T-cell (primary cell): Measurements from ENCODE around the gene FBXW4. TPM values are rescaled to one million over a fixed set of nuclear protein-coding genes. Genes with fewer than 3 reads are reported as not detected.

ENCODE experiments used
- ATAC-seq, 4 experiments: fragments of 200-7000 bp in 3 of 4; fragments of 150-1000 bp in 1 of 4; cut with Tn5 transposase; replicated peaks in 1 of 4; 1 replicate in 3 of 4; 2 replicates in 1 of 4; pipeline ENCODE4 v1.10.0; 2021; ENCODE audit warnings: moderate library complexity in 3 of 4, mild to moderate bottlenecking in 2 of 4, moderate number of reproducible peaks in 1 of 4
- CTCF ChIA-PET, 2 donors: fragments of 300-600 bp; sonication (Branson Sonifier 250); formaldehyde crosslinking; loops; one replicate each; lab custom pipeline; 2022; ENCODE audit warnings: antibody characterized with exemption in 2 of 2; lab: Charles Lee
- POLR2A ChIA-PET, 2 donors: fragments of 300-600 bp; sonication (Branson Sonifier 250); formaldehyde crosslinking; loops; one replicate each; lab custom pipeline; 2022; ENCODE audit warnings: antibody characterized with exemption in 2 of 2; lab: Charles Lee
- DNase-seq, 35 experiments: peaks; one replicate each; pipeline versions ENCODE4 v3.0.0 to v3.0.0-alpha.2; 2013 to 2023
- H3K27ac ChIP-seq: one replicate; pipeline ENCODE4 v1.5.1; 2013; ENCODE audit warnings: low read length
- H3K27me3 ChIP-seq, 2 experiments: replicated peaks in 1 of 2; 1 replicate in 1 of 2; 2 replicates in 1 of 2; pipeline versions ENCODE4 v1.6.1 to v1.7.0; 2013; ENCODE audit warnings: low read length in 1 of 2, mixed read lengths in 1 of 2; ENCODE audit not compliant: control insufficient read depth in 2 of 2, insufficient read depth in 2 of 2; ENCODE audit errors: extremely low read depth in 1 of 2
- H3K36me3 ChIP-seq, 2 donors: 1 replicate in 1 of 2; 2 replicates in 1 of 2; pipeline versions ENCODE4 v1.6.1 to v1.7.0; 2013; ENCODE audit warnings: low read length in 1 of 2; ENCODE audit not compliant: control insufficient read depth in 2 of 2, insufficient read depth in 1 of 2; ENCODE audit errors: extremely low read depth in 1 of 2
- H3K4me1 ChIP-seq, 2 experiments: 1 replicate in 1 of 2; 2 replicates in 1 of 2; pipeline versions ENCODE4 v1.6.1 to v1.7.0; 2013; ENCODE audit warnings: low read length in 2 of 2, mixed read lengths in 1 of 2; ENCODE audit not compliant: insufficient read depth in 2 of 2, control insufficient read depth in 1 of 2; ENCODE audit errors: extremely low read depth in 1 of 2
- H3K4me3 ChIP-seq, 2 donors: 1 replicate in 1 of 2; 2 replicates in 1 of 2; pipeline versions ENCODE4 v1.5.1 to v1.7.0; 2013; ENCODE audit warnings: mild to moderate bottlenecking in 2 of 2, low read length in 1 of 2, moderate library complexity in 1 of 2; ENCODE audit not compliant: control insufficient read depth in 1 of 2; ENCODE audit errors: extremely low read depth in 1 of 2
- H3K9me3 ChIP-seq: 2 replicates; pipeline ENCODE4 v1.7.0; 2013
- H3K27ac Mint-ChIP-seq, 2 donors: one replicate each; pipeline ENCODE4 v1.8.0; 2020 to 2021; ENCODE audit warnings: mild to moderate bottlenecking in 2 of 2, mixed read lengths in 2 of 2
- H3K27me3 Mint-ChIP-seq, 2 donors: one replicate each; pipeline ENCODE4 v1.8.0; 2021 to 2022; ENCODE audit warnings: mixed read lengths in 2 of 2
- H3K36me3 Mint-ChIP-seq: one replicate; pipeline ENCODE4 v1.8.0; 2021; ENCODE audit warnings: mixed read lengths
- H3K4me1 Mint-ChIP-seq, 3 donors: one replicate each; pipeline ENCODE4 v1.8.0; 2020 to 2022; ENCODE audit warnings: mixed read lengths in 3 of 3, mild to moderate bottlenecking in 1 of 3
- H3K4me3 Mint-ChIP-seq, 3 donors: one replicate each; pipeline ENCODE4 v1.8.0; 2020 to 2022; ENCODE audit warnings: mild to moderate bottlenecking in 3 of 3, mixed read lengths in 3 of 3, moderate library complexity in 3 of 3
- H3K9me3 Mint-ChIP-seq, 3 donors: one replicate each; pipeline ENCODE4 v1.8.0; 2020 to 2022; ENCODE audit warnings: mixed read lengths in 3 of 3
- WGBS: methylation state at CpG from one replicate; pipeline ENCODE4 v1.1.5; 2013; ENCODE audit warnings: missing lambda C conversion rate; ENCODE audit not compliant: insufficient coverage; 5-methylcytosine and 5-hydroxymethylcytosine counted together
- total RNA-seq, 35 experiments: library from RNA in 6 of 35; stranded (reverse) in 6 of 35; fragments of 120-200 nt in 1 of 35; gene quantifications; one replicate each; pipeline versions ENCODE4 v1.2.1 to v1.2.4 and lab custom pipeline; 2013 to 2026

Gene FBXW4
- total RNA-seq, 5 donors from 2014 or later (not counting 1 experiment from before 2014, with no cell fraction given), result 83.7 to 90.4 (median 86.9) TPM

DNA sequence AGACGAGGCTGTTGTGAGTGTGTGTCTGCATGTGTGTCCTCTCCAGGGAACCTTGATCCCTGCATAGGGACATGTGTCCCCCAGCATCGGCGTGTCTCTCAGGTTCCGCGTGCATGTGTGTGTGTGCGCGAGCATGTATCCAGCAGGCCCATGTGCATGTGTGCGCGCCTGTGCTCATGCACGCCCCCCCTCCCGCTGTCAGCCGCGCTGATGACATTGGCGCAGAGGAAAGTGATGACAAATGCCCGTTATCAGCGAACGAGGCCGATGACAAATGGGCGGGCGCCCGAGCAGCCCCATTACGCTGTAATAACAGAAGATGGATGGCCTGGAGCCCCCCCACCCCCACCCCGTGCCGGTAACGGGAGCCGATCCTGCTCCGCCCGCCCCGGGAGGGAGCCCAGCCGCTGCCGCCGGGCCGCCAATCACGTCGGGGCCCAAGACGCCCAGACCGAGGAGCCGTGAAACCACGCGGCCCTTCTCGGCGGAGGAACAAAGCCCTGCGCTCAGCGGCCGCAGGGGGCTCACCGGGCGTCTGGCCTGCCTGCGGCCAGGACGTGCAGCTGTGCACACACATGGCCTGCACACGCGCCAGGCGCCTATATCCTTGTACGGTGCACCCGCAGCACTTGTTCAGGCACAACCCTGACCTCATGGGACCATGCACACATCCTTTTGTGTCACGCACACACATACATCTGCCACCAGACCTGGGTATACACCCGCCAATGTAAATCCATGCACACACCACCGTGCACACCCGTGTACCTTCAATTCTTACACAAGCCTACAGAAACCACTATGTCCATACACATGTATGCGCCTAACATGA is 128.4 kb downstream of the FBXW4 start:
- Mint-ChIP-seq H3K4me3 (peak overlapping the region in 1 of 3 donors; percentile 16), H3K4me1 (peaks cover 7 to 17% (median 11%) of the 10 kb centered on the region in 3 donors), H3K9me3 (no peaks in the 10 kb centered on the region), H3K27ac (no peak overlapping the region), H3K36me3 (no peaks in the 10 kb centered on the region), H3K27me3 (peaks cover 52 to 63% of the 10 kb centered on the region in 2 donors)
- Histone ChIP-seq H3K36me3 (no peaks in the 10 kb centered on the region), H3K27ac (no peak overlapping the region), H3K4me1 (peaks cover 7 to 27% of the 10 kb centered on the region in 2 experiments), H3K9me3 (no peaks in the 10 kb centered on the region), H3K4me3 (no peak overlapping the region), H3K27me3 (peaks cover 12 to 85% of the 10 kb centered on the region in 2 experiments)
- ChIA-PET CTCF (no interaction called here), POLR2A (no interaction called here)
- ATAC-seq, result no peak
- WGBS, result 25% methylated on average over 31 of the region's 59 CpGs
- DNase-seq, result peak in 1 of 35 experiments; percentile 24

DNA sequence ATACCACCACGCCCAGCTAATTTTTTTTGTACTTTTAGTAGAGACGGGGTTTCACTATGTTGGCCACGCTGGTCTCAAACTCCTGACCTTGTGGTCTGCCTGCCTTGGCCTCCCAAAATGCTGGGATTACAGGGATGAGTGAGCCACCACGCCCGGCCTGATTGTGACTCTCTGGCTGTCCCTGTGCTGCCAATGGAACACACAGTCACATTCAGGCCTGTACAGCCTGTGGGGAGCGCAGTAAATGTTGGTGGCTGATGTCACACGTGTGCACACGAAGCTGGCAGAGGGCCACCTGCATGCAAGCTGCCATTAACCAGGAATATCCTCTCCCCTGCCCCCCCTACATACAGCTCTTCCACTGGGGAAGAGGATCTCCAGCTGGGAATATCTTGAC is 129.0 kb downstream of the FBXW4 start:
- peaks cover 7 to 26% of the 10 kb centered on the region in 2 experiments for H3K4me1 ChIP-seq
- Mint-ChIP-seq H3K4me1 (peaks cover 7 to 17% (median 11%) of the 10 kb centered on the region in 3 donors), H3K27ac (no peak overlapping the region), H3K4me3 (peak overlapping the region in 1 of 3 donors; percentile 16), H3K27me3 (peaks cover 52 to 63% of the 10 kb centered on the region in 2 donors), H3K36me3 (no peaks in the 10 kb centered on the region), H3K9me3 (no peaks in the 10 kb centered on the region)
- ChIA-PET CTCF (no interaction called here), POLR2A (no interaction called here)
- no peak overlapping the region for H3K27ac ChIP-seq
- no peak for ATAC-seq
- no peak overlapping the region for H3K4me3 ChIP-seq
- H3K27me3 ChIP-seq, result peaks cover 12 to 86% of the 10 kb centered on the region in 2 experiments
- 91% methylated on average over 5 of the region's 8 CpGs for WGBS
- no peaks in the 10 kb centered on the region for H3K36me3 ChIP-seq
- H3K9me3 ChIP-seq, result no peaks in the 10 kb centered on the region
- DNase-seq, result peak in 1 of 35 experiments; percentile 9

DNA sequence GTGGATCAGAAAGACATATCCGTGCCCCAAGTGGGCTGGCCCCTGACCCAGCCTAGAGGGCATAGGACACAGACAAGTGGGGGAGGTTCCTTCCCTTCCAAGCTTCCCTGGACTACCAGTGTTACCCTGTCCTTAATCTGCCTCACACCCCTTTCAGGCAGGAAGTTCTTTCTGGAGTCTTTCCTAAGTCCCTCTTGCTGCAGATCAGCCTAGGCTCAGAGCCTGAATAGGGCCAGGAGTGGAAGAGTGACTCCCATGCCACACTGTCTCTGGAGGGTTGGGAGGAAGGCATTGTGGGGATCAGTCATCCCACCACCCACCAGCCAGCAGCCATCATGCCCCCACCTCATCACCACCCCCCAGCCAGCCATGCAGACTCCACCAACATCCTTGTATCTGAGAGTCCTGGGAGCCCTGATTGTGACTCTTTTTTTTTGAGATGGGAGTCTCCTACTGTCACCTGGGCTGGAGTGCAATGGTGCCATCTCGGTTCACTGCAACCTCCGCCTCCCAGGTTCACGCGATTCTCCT is 129.5 kb downstream of the FBXW4 start:
- H3K27ac Mint-ChIP-seq, result no peak overlapping the region
- peak in 1 of 35 experiments; percentile 20 for DNase-seq
- H3K27me3 ChIP-seq, result peaks cover 12 to 81% of the 10 kb centered on the region in 2 experiments

DNA sequence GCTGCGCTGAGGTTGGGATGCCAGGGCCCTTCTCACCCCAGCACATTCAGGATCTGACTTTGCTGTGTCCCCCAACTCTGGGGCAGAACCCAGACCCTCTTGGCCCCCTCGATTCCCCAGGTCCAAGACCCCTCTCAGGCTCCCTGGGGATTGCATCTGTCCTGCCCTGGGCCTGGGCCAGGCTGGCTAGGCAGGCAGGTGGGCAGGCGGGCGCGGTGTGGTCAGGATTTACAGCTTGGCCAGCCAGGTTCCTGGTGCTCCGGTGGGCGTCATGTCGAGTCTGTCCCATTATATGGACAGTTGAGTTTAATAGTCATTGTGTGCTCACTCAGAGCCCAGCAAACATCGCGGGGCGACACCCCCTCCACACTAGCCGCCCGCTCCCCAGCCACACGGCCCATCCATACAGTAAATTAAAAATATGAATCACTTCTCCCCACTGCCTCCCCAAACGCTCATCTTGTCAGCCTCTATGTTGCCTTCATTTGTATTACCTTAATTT is 130.4 kb downstream of the FBXW4 start:
- peaks cover 0 to 13% of the 10 kb centered on the region in 2 experiments for H3K4me1 ChIP-seq
- H3K27me3 ChIP-seq, result peaks cover 12 to 75% of the 10 kb centered on the region in 2 experiments
- ChIA-PET POLR2A (no interaction called here), CTCF (no interaction called here)
- Mint-ChIP-seq H3K9me3 (no peaks in the 10 kb centered on the region), H3K4me3 (no peak overlapping the region), H3K4me1 (peaks cover 5 to 15% (median 6%) of the 10 kb centered on the region in 3 donors), H3K27me3 (peaks cover 48 to 59% of the 10 kb centered on the region in 2 donors), H3K27ac (no peak overlapping the region), H3K36me3 (no peaks in the 10 kb centered on the region)
- H3K9me3 ChIP-seq, result no peaks in the 10 kb centered on the region
- no peak overlapping the region for H3K27ac ChIP-seq
- peak in 1 of 35 experiments; percentile 16 for DNase-seq
- no peak overlapping the region for H3K4me3 ChIP-seq
- ATAC-seq, result no peak
- 79% methylated on average over 2 of the region's 15 CpGs for WGBS
- H3K36me3 ChIP-seq, result no peaks in the 10 kb centered on the region

More for the DNA sequence above, 129.5 kb downstream of the FBXW4 start:
- H3K9me3 ChIP-seq, result no peaks in the 10 kb centered on the region
- H3K36me3 Mint-ChIP-seq, result no peaks in the 10 kb centered on the region
- no peaks in the 10 kb centered on the region for H3K36me3 ChIP-seq
- POLR2A ChIA-PET, result no interaction called here
- no peak overlapping the region for H3K4me3 Mint-ChIP-seq
- H3K4me1 Mint-ChIP-seq, result peaks cover 7 to 17% (median 8%) of the 10 kb centered on the region in 3 donors
- peaks cover 52 to 63% of the 10 kb centered on the region in 2 donors for H3K27me3 Mint-ChIP-seq
- H3K27ac ChIP-seq, result no peak overlapping the region
- peaks cover 4 to 21% of the 10 kb centered on the region in 2 experiments for H3K4me1 ChIP-seq
- H3K9me3 Mint-ChIP-seq, result no peaks in the 10 kb centered on the region
- WGBS, result 83% methylated on average over 4 of the region's 5 CpGs
- no peak for ATAC-seq
- no peak overlapping the region for H3K4me3 ChIP-seq
- CTCF ChIA-PET, result no interaction called here

DNA sequence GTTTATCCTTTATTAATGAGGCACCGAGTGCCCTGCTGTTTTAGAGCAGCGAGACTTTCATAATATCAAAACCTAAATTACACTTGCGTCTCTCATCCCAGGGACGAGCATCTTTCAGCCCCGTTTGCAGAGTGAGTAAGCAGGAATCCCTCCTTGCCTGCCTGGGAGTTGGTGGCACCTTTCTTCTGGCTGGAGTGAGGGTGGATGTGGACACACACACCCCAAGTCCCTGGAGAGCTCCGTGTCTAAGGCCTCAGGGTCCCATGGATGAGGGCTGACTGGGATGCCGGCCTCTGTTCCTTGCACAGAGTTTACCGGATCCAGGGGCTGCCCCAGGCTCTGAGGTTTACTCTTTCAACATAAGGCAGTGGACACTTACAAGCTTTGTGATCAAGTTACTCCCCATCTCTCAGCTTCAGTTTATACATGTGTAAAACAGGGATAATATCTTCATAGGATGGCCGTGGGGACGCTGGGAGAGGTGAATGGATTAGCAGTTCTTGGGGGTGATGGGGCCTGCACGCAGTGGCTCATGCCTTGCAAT is 131.4 kb downstream of the FBXW4 start:
- ATAC-seq (no peak), DNase-seq (no peak)
- H3K27me3 Mint-ChIP-seq, result peaks cover 44 to 50% of the 10 kb centered on the region in 2 donors
- ChIA-PET CTCF (no interaction called here), POLR2A (no interaction called here)
- H3K4me3 ChIP-seq, result no peak overlapping the region
- H3K27ac Mint-ChIP-seq, result no peak overlapping the region
- WGBS, result 93% methylated on average over 3 of the region's 11 CpGs
- no peaks in the 10 kb centered on the region for H3K9me3 Mint-ChIP-seq
- no peaks in the 10 kb centered on the region for H3K36me3 ChIP-seq
- H3K4me3 Mint-ChIP-seq, result no peak overlapping the region
- H3K27ac ChIP-seq, result no peak overlapping the region
- H3K27me3 ChIP-seq, result peaks cover 10 to 65% of the 10 kb centered on the region in 2 experiments
- peaks cover 0 to 12% of the 10 kb centered on the region in 2 experiments for H3K4me1 ChIP-seq
- H3K36me3 Mint-ChIP-seq, result no peaks in the 10 kb centered on the region
- H3K9me3 ChIP-seq, result no peaks in the 10 kb centered on the region
- H3K4me1 Mint-ChIP-seq, result peaks cover 10 to 19% (median 13%) of the 10 kb centered on the region in 3 donors

DNA sequence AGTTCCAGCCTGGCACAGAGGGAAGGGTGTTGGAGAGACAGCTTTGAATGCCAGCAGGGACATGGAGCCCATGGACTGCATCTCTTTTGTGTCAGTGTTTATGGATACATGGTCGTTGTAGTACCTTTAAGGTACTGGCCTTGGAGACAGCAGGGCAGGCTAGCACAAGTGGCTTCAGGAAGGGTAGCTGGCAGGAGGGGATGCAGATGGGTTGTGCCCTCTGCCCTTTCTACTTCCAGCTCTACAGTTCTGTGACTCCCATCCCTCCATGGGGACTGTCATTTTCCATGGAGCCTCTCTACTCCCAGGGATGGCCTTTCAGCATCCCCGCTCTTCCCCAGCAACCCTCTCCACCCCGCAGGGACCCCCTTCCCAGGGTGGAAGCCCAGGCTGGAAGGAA is 132.0 kb downstream of the FBXW4 start:
- H3K9me3 ChIP-seq, result no peaks in the 10 kb centered on the region
- no peak overlapping the region for H3K27ac ChIP-seq
- H3K27me3 ChIP-seq, result peaks cover 10 to 59% of the 10 kb centered on the region in 2 experiments
- no peaks in the 10 kb centered on the region for H3K9me3 Mint-ChIP-seq
- ChIA-PET CTCF (no interaction called here), POLR2A (no interaction called here)
- H3K27ac Mint-ChIP-seq, result no peak overlapping the region
- H3K27me3 Mint-ChIP-seq, result peaks cover 38 to 45% of the 10 kb centered on the region in 2 donors
- no peaks in the 10 kb centered on the region for H3K36me3 ChIP-seq
- 0% methylated on average over 1 of the region's 3 CpGs for WGBS
- ATAC-seq, result no peak
- H3K36me3 Mint-ChIP-seq, result no peaks in the 10 kb centered on the region
- H3K4me1 Mint-ChIP-seq, result peaks cover 15 to 25% (median 19%) of the 10 kb centered on the region in 3 donors
- no peak for DNase-seq
- no peak overlapping the region for H3K4me3 Mint-ChIP-seq
- H3K4me3 ChIP-seq, result no peak overlapping the region
- peaks cover 0 to 18% of the 10 kb centered on the region in 2 experiments for H3K4me1 ChIP-seq
